Activated CD8-positive, alpha-beta T cell treated with anti-CD3 and anti-CD28 coated beads, Interleukin-2, amount 10 ng/mL, durations not matched to agents 7 days and 5 days (primary cell): Measurements from ENCODE around the gene MYOZ3. TPM values are rescaled to one million over a fixed set of nuclear protein-coding genes. Genes with fewer than 3 reads are reported as not detected.

Source experiments
- ATAC-seq: fragments of 150-1000 bp; cut with Tn5 transposase; one replicate; pipeline ENCODE4 v1.10.0; 2021; ENCODE audit warnings: moderate library complexity
- CTCF ChIA-PET: fragments of 350-600 bp; sonication (Branson Sonifier 250); formaldehyde crosslinking; loops from one replicate; lab custom pipeline; 2021; ENCODE audit warnings: antibody characterized with exemption; lab: Charles Lee
- POLR2A ChIA-PET: fragments of 350-600 bp; sonication (Branson Sonifier 250); formaldehyde crosslinking; loops from one replicate; lab custom pipeline; 2021; ENCODE audit warnings: antibody characterized with exemption; lab: Charles Lee
- DNase-seq: peaks from one replicate; pipeline ENCODE4 v3.0.0-alpha.2; 2020
- H3K27ac Mint-ChIP-seq: one replicate; pipeline ENCODE4 v1.8.0; 2021; ENCODE audit warnings: mild to moderate bottlenecking, mixed read lengths
- H3K27me3 Mint-ChIP-seq: one replicate; pipeline ENCODE4 v1.8.0; 2021; ENCODE audit warnings: low read depth, mixed read lengths
- H3K36me3 Mint-ChIP-seq: one replicate; pipeline ENCODE4 v1.8.0; 2021; ENCODE audit warnings: low read depth, mixed read lengths
- H3K4me1 Mint-ChIP-seq: one replicate; pipeline ENCODE4 v1.8.0; 2021; ENCODE audit warnings: low read depth, mixed read lengths
- H3K4me3 Mint-ChIP-seq: one replicate; pipeline ENCODE4 v1.8.0; 2021; ENCODE audit warnings: mild to moderate bottlenecking, mixed read lengths
- H3K9me3 Mint-ChIP-seq: one replicate; pipeline ENCODE4 v1.8.0; 2022; ENCODE audit warnings: mixed read lengths; ENCODE audit not compliant: insufficient read depth
- total RNA-seq, 2 experiments: library from RNA; stranded (reverse); gene quantifications; one replicate each; pipeline ENCODE4 v1.2.3, GENCODE V29; 2021

Gene MYOZ3
- total RNA-seq = not detected

GRCh38 chr5:150661086-150661485 is at the start of gene MYOZ3:
Gene MYOZ3 (plus strand): TSS chr5:150661251. CDS start chr5:150662942, 1,691 bp downstream.
- POLR2A ChIA-PET = no interaction called here
- peaks cover 7% of the 10 kb centered on the region for H3K4me1 Mint-ChIP-seq
- ATAC-seq = no peak
- CTCF ChIA-PET = no interaction called here
- DNase-seq = no peak
- H3K36me3 Mint-ChIP-seq = no peaks in the 10 kb centered on the region
- peaks cover 14% of the 10 kb centered on the region for H3K27me3 Mint-ChIP-seq
- H3K9me3 Mint-ChIP-seq = no peaks in the 10 kb centered on the region
- H3K4me3 Mint-ChIP-seq = no peak within 1 kb of the TSS
- H3K27ac Mint-ChIP-seq = no peak within 1 kb of the TSS

GRCh38 chr5:150612405-150612804 is 48.6 kb upstream of the MYOZ3 start:
- Mint-ChIP-seq H3K27ac (no peak overlapping the region), H3K9me3 (no peaks in the 10 kb centered on the region), H3K36me3 (no peaks in the 10 kb centered on the region), H3K27me3 (peaks cover 3% of the 10 kb centered on the region), H3K4me1 (no peaks in the 10 kb centered on the region), H3K4me3 (no peak overlapping the region)
- POLR2A ChIA-PET = no interaction called here
- DNase-seq (no peak), ATAC-seq (no peak)
- CTCF ChIA-PET = no interaction called here

GRCh38 chr5:150612905-150613670 is 48.0 kb upstream of the MYOZ3 start:
- Mint-ChIP-seq H3K9me3 (no peaks in the 10 kb centered on the region), H3K4me1 (no peaks in the 10 kb centered on the region), H3K4me3 (no peak overlapping the region), H3K36me3 (no peaks in the 10 kb centered on the region), H3K27ac (no peak overlapping the region), H3K27me3 (peaks cover 3% of the 10 kb centered on the region)
- DNase-seq = no peak
- ChIA-PET CTCF (no interaction called here), POLR2A (no interaction called here)
- no peak for ATAC-seq

GRCh38 chr5:150613991-150614660 is 46.9 kb upstream of the MYOZ3 start:
- DNase-seq = no peak

GRCh38 chr5:150614661-150615060 is 46.4 kb upstream of the MYOZ3 start:
- ChIA-PET POLR2A (no interaction called here), CTCF (no interaction called here)
- Mint-ChIP-seq H3K27ac (no peak overlapping the region), H3K36me3 (no peaks in the 10 kb centered on the region), H3K4me3 (no peak overlapping the region), H3K27me3 (peaks cover 3% of the 10 kb centered on the region), H3K4me1 (no peaks in the 10 kb centered on the region), H3K9me3 (no peaks in the 10 kb centered on the region)
- ATAC-seq = no peak
- DNase-seq = no peak

More at GRCh38 chr5:150613991-150614660, 46.9 kb upstream of the MYOZ3 start:
- peaks cover 3% of the 10 kb centered on the region for H3K27me3 Mint-ChIP-seq
- H3K4me1 Mint-ChIP-seq = no peaks in the 10 kb centered on the region
- no peaks in the 10 kb centered on the region for H3K9me3 Mint-ChIP-seq
- H3K27ac Mint-ChIP-seq = no peak overlapping the region
- ATAC-seq = no peak
- ChIA-PET POLR2A (no interaction called here), CTCF (no interaction called here)
- H3K4me3 Mint-ChIP-seq = no peak overlapping the region
- H3K36me3 Mint-ChIP-seq = no peaks in the 10 kb centered on the region

GRCh38 chr5:150615141-150615699 is 45.8 kb upstream of the MYOZ3 start:
- peaks cover 3% of the 10 kb centered on the region for H3K27me3 Mint-ChIP-seq
- no peaks in the 10 kb centered on the region for H3K4me1 Mint-ChIP-seq
- DNase-seq (no peak), ATAC-seq (no peak)
- no peak overlapping the region for H3K4me3 Mint-ChIP-seq
- H3K9me3 Mint-ChIP-seq = no peaks in the 10 kb centered on the region
- ChIA-PET CTCF (no interaction called here), POLR2A (no interaction called here)
- H3K27ac Mint-ChIP-seq = no peak overlapping the region
- H3K36me3 Mint-ChIP-seq = no peaks in the 10 kb centered on the region

GRCh38 chr5:150616024-150616470 is 45.0 kb upstream of the MYOZ3 start:
- ChIA-PET POLR2A (no interaction called here), CTCF (no interaction called here)
- Mint-ChIP-seq H3K4me1 (no peaks in the 10 kb centered on the region), H3K4me3 (no peak overlapping the region), H3K27me3 (peaks cover 3% of the 10 kb centered on the region), H3K9me3 (no peaks in the 10 kb centered on the region), H3K27ac (no peak overlapping the region), H3K36me3 (no peaks in the 10 kb centered on the region)
- no peak for DNase-seq
- ATAC-seq = no peak

- H3K27ac Mint-ChIP-seq = no peak overlapping the region
- ChIA-PET CTCF (no interaction called here), POLR2A (no interaction called here)
- DNase-seq = no peak
- peaks cover 3% of the 10 kb centered on the region for H3K27me3 Mint-ChIP-seq
- H3K36me3 Mint-ChIP-seq = no peaks in the 10 kb centered on the region
- H3K4me1 Mint-ChIP-seq = no peaks in the 10 kb centered on the region
- ATAC-seq = no peak
- H3K4me3 Mint-ChIP-seq = no peak overlapping the region
- no peaks in the 10 kb centered on the region for H3K9me3 Mint-ChIP-seq
These were observed 44.5 kb upstream of the MYOZ3 start for GRCh38 chr5:150616506-150616905.

GRCh38 chr5:150618163-150618562 is 42.9 kb upstream of the MYOZ3 start:
- peaks cover 8% of the 10 kb centered on the region for H3K27me3 Mint-ChIP-seq
- no peaks in the 10 kb centered on the region for H3K4me1 Mint-ChIP-seq
- DNase-seq (no peak), ATAC-seq (no peak)
- CTCF ChIA-PET = no interaction called here
- H3K36me3 Mint-ChIP-seq = no peaks in the 10 kb centered on the region
- H3K9me3 Mint-ChIP-seq = no peaks in the 10 kb centered on the region
- POLR2A ChIA-PET = no interaction called here
- no peak overlapping the region for H3K4me3 Mint-ChIP-seq
- no peak overlapping the region for H3K27ac Mint-ChIP-seq

- POLR2A ChIA-PET = no interaction called here
- DNase-seq = no peak
- H3K4me3 Mint-ChIP-seq = no peak overlapping the region
- H3K27me3 Mint-ChIP-seq = peaks cover 8% of the 10 kb centered on the region
- no peak for ATAC-seq
- H3K27ac Mint-ChIP-seq = no peak overlapping the region
- H3K9me3 Mint-ChIP-seq = no peaks in the 10 kb centered on the region
- H3K4me1 Mint-ChIP-seq = no peaks in the 10 kb centered on the region
- CTCF ChIA-PET = no interaction called here
- no peaks in the 10 kb centered on the region for H3K36me3 Mint-ChIP-seq
These were observed 42.3 kb upstream of the MYOZ3 start for GRCh38 chr5:150618588-150619281.

- Mint-ChIP-seq H3K9me3 (no peaks in the 10 kb centered on the region), H3K27ac (no peak overlapping the region), H3K4me1 (peaks cover 7% of the 10 kb centered on the region), H3K27me3 (peaks cover 14% of the 10 kb centered on the region), H3K4me3 (no peak overlapping the region), H3K36me3 (no peaks in the 10 kb centered on the region)
- no peak for DNase-seq
- POLR2A ChIA-PET = no interaction called here
- CTCF ChIA-PET = interaction anchor here (0.6 kb wide), 1 partner anchor 11 kb away, joined by 4 read pairs; no protein-coding TSS in a partner anchor
- no peak for ATAC-seq
These were observed 41.5 kb upstream of the MYOZ3 start for GRCh38 chr5:150619359-150620230.
